Measurements from ENCODE around the gene CDCA8. TPM values are rescaled to one million over a fixed set of nuclear protein-coding genes. Genes with fewer than 3 reads are reported as not detected.

The CDCA8 gene
- total RNA-seq, 1 experiment from 2014 or later: 57.9 TPM

DNA sequence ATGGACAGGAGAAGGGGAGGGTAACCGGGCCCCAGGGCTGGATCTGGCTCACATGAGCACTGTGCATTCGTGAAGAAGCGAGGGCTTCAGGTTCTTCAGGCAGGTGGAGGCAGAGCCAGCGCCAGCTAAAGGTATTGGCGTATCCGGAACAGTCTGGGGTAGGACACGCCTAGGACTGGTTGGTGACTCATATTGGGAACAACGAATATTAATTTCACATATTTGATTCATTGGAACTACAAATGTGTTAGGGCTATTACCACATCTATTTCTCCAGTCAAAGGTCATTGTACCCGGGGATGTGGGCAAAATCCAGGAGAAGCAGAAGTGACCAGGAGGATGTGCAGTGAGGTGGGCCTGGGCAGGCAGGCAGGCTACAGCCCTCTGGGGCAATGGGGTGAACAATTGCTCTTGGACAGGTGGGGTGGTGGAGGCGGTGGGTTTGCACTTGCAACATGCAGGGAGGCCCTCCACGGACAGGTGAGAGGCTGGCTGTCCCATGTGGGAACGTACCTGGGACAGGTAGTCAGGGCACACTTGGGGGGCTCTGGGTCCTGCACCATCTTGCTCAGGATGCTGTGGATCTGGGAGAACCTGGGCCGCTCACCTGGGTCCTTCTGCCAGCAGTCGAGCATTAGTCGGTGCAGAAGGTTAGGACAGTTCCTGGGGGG is 26.7 kb downstream of the CDCA8 start:
- DNase-seq: peak in 1 of 2 experiments; percentile 17
- no peaks in the 10 kb centered on the region for H3K4me1 ChIP-seq (replicated peaks; ENCODE audit: insufficient read depth)
- no peaks in the 10 kb centered on the region for H3K9me3 ChIP-seq (ENCODE audit: insufficient read depth, low read depth)
- no peaks in the 10 kb centered on the region for H3K36me3 ChIP-seq (ENCODE audit: low read depth)
- H3K9me2 ChIP-seq (ENCODE audit: insufficient read depth): no peaks in the 10 kb centered on the region
- TF ChIP-seq, protein P1, sequence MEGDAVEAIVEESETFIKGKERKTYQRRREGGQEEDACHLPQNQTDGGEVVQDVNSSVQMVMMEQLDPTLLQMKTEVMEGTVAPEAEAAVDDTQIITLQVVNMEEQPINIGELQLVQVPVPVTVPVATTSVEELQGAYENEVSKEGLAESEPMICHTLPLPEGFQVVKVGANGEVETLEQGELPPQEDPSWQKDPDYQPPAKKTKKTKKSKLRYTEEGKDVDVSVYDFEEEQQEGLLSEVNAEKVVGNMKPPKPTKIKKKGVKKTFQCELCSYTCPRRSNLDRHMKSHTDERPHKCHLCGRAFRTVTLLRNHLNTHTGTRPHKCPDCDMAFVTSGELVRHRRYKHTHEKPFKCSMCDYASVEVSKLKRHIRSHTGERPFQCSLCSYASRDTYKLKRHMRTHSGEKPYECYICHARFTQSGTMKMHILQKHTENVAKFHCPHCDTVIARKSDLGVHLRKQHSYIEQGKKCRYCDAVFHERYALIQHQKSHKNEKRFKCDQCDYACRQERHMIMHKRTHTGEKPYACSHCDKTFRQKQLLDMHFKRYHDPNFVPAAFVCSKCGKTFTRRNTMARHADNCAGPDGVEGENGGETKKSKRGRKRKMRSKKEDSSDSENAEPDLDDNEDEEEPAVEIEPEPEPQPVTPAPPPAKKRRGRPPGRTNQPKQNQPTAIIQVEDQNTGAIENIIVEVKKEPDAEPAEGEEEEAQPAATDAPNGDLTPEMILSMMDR (conservative IDR thresholded peaks at IDR 0.05): no peak
- TF ChIP-seq EZH2 (IDR thresholded peaks at IDR 0.05; ENCODE audit: low read depth): no peak
- no TSS peak for BruUV-seq (replicated peaks)
- no peaks in the 10 kb centered on the region for H4K20me1 ChIP-seq (ENCODE audit: insufficient read depth)
- H2AFZ ChIP-seq: no peak overlapping the region
- no peak overlapping the region for H3K4me3 ChIP-seq
- no peaks in the 10 kb centered on the region for H3K79me2 ChIP-seq (ENCODE audit: low read depth)
- intact Hi-C loops (cut with micrococcal nuclease; ENCODE audit: unreplicated experiment): no loop called here
- CTCF ChIA-PET: no interaction called here
- no peak overlapping the region for H3K4me2 ChIP-seq
- no peaks in the 10 kb centered on the region; the same call in 1 of the 2 replicates for H3F3A ChIP-seq (ENCODE audit: insufficient read depth, low read depth)
- no peak overlapping the region for H3K27ac ChIP-seq
- POLR2A ChIA-PET (ENCODE audit: unreplicated experiment): no interaction called here
- no peaks in the 10 kb centered on the region for H3K27me3 ChIP-seq (ENCODE audit: insufficient read depth, low read depth)

GRCh38 chr1:37719572-37720195 is 27.4 kb downstream of the CDCA8 start:
- no peak overlapping the region for H3K27ac ChIP-seq
- no peaks in the 10 kb centered on the region for H3F3A ChIP-seq (ENCODE audit: insufficient read depth, low read depth)
- DNase-seq: no peak
- no peak overlapping the region for H3K4me3 ChIP-seq
- H3K9me3 ChIP-seq (ENCODE audit: insufficient read depth, low read depth): no peaks in the 10 kb centered on the region
- no peaks in the 10 kb centered on the region for H3K9me2 ChIP-seq (ENCODE audit: insufficient read depth)
- H3K4me2 ChIP-seq: no peak overlapping the region
- POLR2A ChIA-PET (ENCODE audit: unreplicated experiment): no interaction called here
- TF ChIP-seq, protein P1 (conservative IDR thresholded peaks at IDR 0.05): no peak
- no peak for TF ChIP-seq EZH2 (IDR thresholded peaks at IDR 0.05; ENCODE audit: low read depth)
- no TSS peak for BruUV-seq (replicated peaks)
- intact Hi-C loops (cut with micrococcal nuclease; ENCODE audit: unreplicated experiment): no loop called here
- H3K4me1 ChIP-seq (replicated peaks; ENCODE audit: insufficient read depth): no peaks in the 10 kb centered on the region
- no peak overlapping the region for H2AFZ ChIP-seq
- no peaks in the 10 kb centered on the region for H3K36me3 ChIP-seq (ENCODE audit: low read depth)
- CTCF ChIA-PET: no interaction called here
- H3K79me2 ChIP-seq (ENCODE audit: low read depth): no peaks in the 10 kb centered on the region
- H3K27me3 ChIP-seq (ENCODE audit: insufficient read depth, low read depth): no peaks in the 10 kb centered on the region
- H4K20me1 ChIP-seq (ENCODE audit: insufficient read depth): no peaks in the 10 kb centered on the region

DNA sequence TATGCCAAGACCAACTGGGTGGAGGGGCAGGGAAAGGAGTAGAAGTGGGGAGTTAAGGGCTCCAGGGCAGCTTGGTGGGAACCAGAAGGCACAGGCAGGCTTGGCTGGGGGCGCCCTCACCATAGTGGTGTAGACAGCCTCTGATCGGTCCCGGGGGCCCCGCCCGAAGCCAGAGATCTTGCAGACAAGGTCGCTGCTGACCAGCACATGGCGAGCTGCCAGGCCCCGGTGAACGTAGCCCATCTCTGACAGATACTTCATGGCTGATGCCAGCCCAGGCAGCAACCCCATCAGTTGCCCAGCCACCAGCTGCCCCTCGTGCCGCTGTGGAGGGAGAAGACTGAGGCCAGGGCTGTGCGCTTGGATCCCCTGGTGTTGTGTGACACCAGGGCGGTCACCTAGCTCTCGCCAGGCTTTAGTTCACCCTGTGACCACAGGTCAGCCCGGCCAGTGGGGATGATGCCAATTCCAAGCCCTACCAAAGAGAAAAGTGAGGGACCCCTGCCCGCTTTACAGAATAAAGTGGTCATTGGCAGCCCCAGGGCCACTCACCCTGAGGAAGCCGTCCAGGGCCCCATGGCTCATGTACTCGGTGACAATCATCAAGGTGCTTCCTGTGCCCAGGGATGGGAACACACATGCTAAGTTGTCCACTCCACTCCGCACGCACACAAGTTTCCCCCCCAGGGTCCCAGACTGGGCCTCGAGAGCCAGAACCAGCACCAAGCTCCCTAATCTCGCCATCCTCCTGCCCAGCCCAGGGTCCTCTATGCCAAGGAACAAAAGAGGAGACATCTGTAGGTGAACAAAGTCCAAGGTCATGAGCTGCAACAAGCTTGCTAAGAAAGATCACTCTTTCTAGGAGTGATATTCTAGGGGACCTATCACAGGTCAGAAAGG is 28.2 kb downstream of the CDCA8 start:
- no peaks in the 10 kb centered on the region for H3F3A ChIP-seq (ENCODE audit: insufficient read depth, low read depth)
- no peak overlapping the region for H3K4me2 ChIP-seq
- H2AFZ ChIP-seq: no peak overlapping the region
- H3K4me3 ChIP-seq: no peak overlapping the region
- no peaks in the 10 kb centered on the region for H3K27me3 ChIP-seq (ENCODE audit: insufficient read depth, low read depth)
- TF ChIP-seq EZH2 (IDR thresholded peaks at IDR 0.05; ENCODE audit: low read depth): no peak
- TF ChIP-seq, protein P1 (conservative IDR thresholded peaks at IDR 0.05): no peak
- no peaks in the 10 kb centered on the region for H4K20me1 ChIP-seq (ENCODE audit: insufficient read depth)
- CTCF ChIA-PET: no interaction called here
- no peak for DNase-seq
- no peaks in the 10 kb centered on the region for H3K9me3 ChIP-seq (ENCODE audit: insufficient read depth, low read depth)
- no TSS peak for BruUV-seq (replicated peaks)
- H3K4me1 ChIP-seq (replicated peaks; ENCODE audit: insufficient read depth): no peaks in the 10 kb centered on the region
- intact Hi-C loops (cut with micrococcal nuclease; ENCODE audit: unreplicated experiment): no loop called here
- H3K36me3 ChIP-seq (ENCODE audit: low read depth): no peaks in the 10 kb centered on the region
- no peaks in the 10 kb centered on the region for H3K9me2 ChIP-seq (ENCODE audit: insufficient read depth)
- no peaks in the 10 kb centered on the region for H3K79me2 ChIP-seq (ENCODE audit: low read depth)
- POLR2A ChIA-PET (ENCODE audit: unreplicated experiment): no interaction called here
- no peak overlapping the region for H3K27ac ChIP-seq

Measured in PC-9 (cell line).